Measurements from ENCODE around the gene PATL2. TPM values are rescaled to one million over a fixed set of nuclear protein-coding genes. Genes with fewer than 3 reads are reported as not detected.

PATL2 gene
- total and polyA plus RNA-seq, 2 donors (not counting 3 experiments of a cell fraction or from before 2014, with no cell fraction given), result 0.18 TPM; not detected in 1

GRCh38 chr15:44713006-44713966 is 2.2 kb upstream of the PATL2 start:
- H3K9me3 ChIP-seq (replicated peaks; ENCODE audit: control insufficient read depth, insufficient read depth, low read length), result no peaks in the 10 kb centered on the region
- H3K4me2 ChIP-seq (ENCODE audit: insufficient read depth, low read length), result peak overlapping the region; percentile 92
- H3K4me1 ChIP-seq (ENCODE audit: control insufficient read depth, extremely low read depth, insufficient read depth, low read length), result peaks cover 4% of the 10 kb centered on the region
- ChIA-PET POLR2A (interaction anchor here (0.9 to 5.3 kb wide), 9 partner anchors 9 to 50 kb away, joined by 3 to 63 read pairs (median 5); partner anchors contain the start of genes SPG11 and TRIM69), CTCF (interaction anchor here (0.6 to 6.8 kb wide), 11 partner anchors 9 to 324 kb away, joined by 3 to 107 read pairs (median 5); partner anchors contain the start of genes SPG11 and TRIM69)
- DNase-seq (ENCODE audit: low read depth, low spot score), result peak; percentile 55
- BruUV-seq (replicated peaks), result no TSS peak
- no peak for FAIRE-seq
- H3K27ac ChIP-seq (ENCODE audit: insufficient read depth, low read depth, low read length), result peak overlapping the region; percentile 92
- no peaks in the 10 kb centered on the region for H3K27me3 ChIP-seq (ENCODE audit: control insufficient read depth in 2 of 2, insufficient read depth in 2 of 2, low read length in 2 of 2)
- peaks cover 15 to 20% of the 10 kb centered on the region in 2 experiments for H3K36me3 ChIP-seq (ENCODE audit: control insufficient read depth in 2 of 2, extremely low read depth in 1 of 2, insufficient read depth in 2 of 2, low read length in 2 of 2)
- no peak overlapping the region for H2AFZ ChIP-seq (ENCODE audit: low read depth, low read length)
- dilution Hi-C loops (cut with MboI; ENCODE audit: extremely low pct_ligation_motif_present, low sequenced_read_pairs), result no loop called here
- peak overlapping the region; percentile 97 for H3K9ac ChIP-seq (replicated peaks; ENCODE audit: extremely low read depth, insufficient read depth, low read length)
- TF ChIP-seq CTCF (IDR thresholded peaks at IDR 0.05; ENCODE audit: extremely low read depth in 1 of 2, insufficient read depth in 1 of 2, low read depth in 1 of 2, low read length in 2 of 2), result peak in 1 of 2 donors; percentile 7
- TF ChIP-seq MAX (IDR thresholded peaks at IDR 0.05; ENCODE audit: insufficient read depth, insufficient read length), result no peak
- peak overlapping the region; percentile 67 to 96 (median 79) for H3K4me3 ChIP-seq (replicated peaks in 1 of 3; ENCODE audit: insufficient read depth in 1 of 3, low read depth in 1 of 3, low read length in 3 of 3)
- peaks cover 44% of the 10 kb centered on the region for H3K79me2 ChIP-seq (ENCODE audit: control insufficient read depth, insufficient read depth, low read length)
- intact Hi-C loops (cut with micrococcal nuclease), result loop anchor here (1.0 to 10.0 kb wide), 3 partner anchors 25 to 482 kb away; no protein-coding TSS in a partner anchor
- H3K9me1 ChIP-seq (replicated peaks; ENCODE audit: control insufficient read depth, extremely low read depth, insufficient read depth, low read length), result no peaks in the 10 kb centered on the region
- H4K20me1 ChIP-seq (replicated peaks; ENCODE audit: control insufficient read depth, extremely low read depth, insufficient read depth, low read length), result peaks cover 5% of the 10 kb centered on the region
